Astrocyte (in vitro differentiated cells and primary cell): ENCODE data around the gene ACADS. TPM values are rescaled to one million over a fixed set of nuclear protein-coding genes. Genes with fewer than 3 reads are reported as not detected.

Experiments
- DNase-seq: peaks from one replicate; pipeline ENCODE4 v3.0.0-alpha.2; 2010; ENCODE audit warnings: low read depth
- FAIRE-seq: peaks from 2 replicates; lab custom pipeline; 2011; peaks lifted over from hg19 to GRCh38; lab: Jason Lieb, UNC
- H2AFZ ChIP-seq: 2 replicates; pipeline ENCODE4 v1.6.0; 2012; ENCODE audit warnings: low read depth, low read length, inconsistent platforms
- H3K27ac ChIP-seq: 2 replicates; pipeline ENCODE4 v1.5.1; 2011; ENCODE audit warnings: low read depth, low read length, inconsistent platforms
- H3K27me3 ChIP-seq: 2 replicates; pipeline ENCODE4 v1.6.0; 2011; ENCODE audit warnings: low read length, inconsistent platforms; ENCODE audit not compliant: insufficient read depth
- H3K36me3 ChIP-seq: 2 replicates; pipeline ENCODE4 v1.5.1; 2011; ENCODE audit warnings: low read length, inconsistent platforms; ENCODE audit not compliant: insufficient read depth
- H3K4me1 ChIP-seq: 2 replicates; pipeline ENCODE4 v1.5.1; 2011; ENCODE audit warnings: low read length, inconsistent platforms; ENCODE audit not compliant: insufficient read depth
- H3K4me2 ChIP-seq: 2 replicates; pipeline ENCODE4 v1.6.0; 2012; ENCODE audit warnings: low read length, inconsistent platforms
- H3K4me3 ChIP-seq: 2 replicates; pipeline ENCODE4 v1.5.1; 2011; ENCODE audit warnings: low read depth, mild to moderate bottlenecking, low read length, inconsistent platforms; ENCODE audit not compliant: insufficient read depth
- H3K79me2 ChIP-seq: 2 replicates; pipeline ENCODE4 v1.6.0; 2012; ENCODE audit warnings: mild to moderate bottlenecking, low read length, inconsistent platforms; ENCODE audit not compliant: insufficient read depth
- H3K9ac ChIP-seq: 2 replicates; pipeline ENCODE4 v1.6.0; 2012; ENCODE audit warnings: mild to moderate bottlenecking, low read length, inconsistent platforms
- H3K9me3 ChIP-seq: 2 replicates; pipeline ENCODE4 v1.5.1; 2012; ENCODE audit warnings: low read depth, mild to moderate bottlenecking, low read length, inconsistent platforms; ENCODE audit not compliant: insufficient read depth
- H4K20me1 ChIP-seq: 2 replicates; pipeline ENCODE4 v1.6.0; 2012; ENCODE audit warnings: low read length, inconsistent platforms; ENCODE audit not compliant: insufficient read depth
- H3K27ac Mint-ChIP-seq: one replicate; pipeline ENCODE4 v1.8.0; 2021; ENCODE audit warnings: mild to moderate bottlenecking, mixed read lengths; ENCODE audit not compliant: unreplicated experiment
- H3K27me3 Mint-ChIP-seq: one replicate; pipeline ENCODE4 v1.8.0; 2021; ENCODE audit warnings: low read depth, mixed read lengths; ENCODE audit not compliant: unreplicated experiment
- H3K36me3 Mint-ChIP-seq: one replicate; pipeline ENCODE4 v1.8.0; 2021; ENCODE audit warnings: low read depth, mixed read lengths; ENCODE audit not compliant: unreplicated experiment
- H3K4me1 Mint-ChIP-seq: one replicate; pipeline ENCODE4 v1.8.0; 2021; ENCODE audit warnings: low read depth, mixed read lengths; ENCODE audit not compliant: unreplicated experiment
- H3K4me3 Mint-ChIP-seq: one replicate; pipeline ENCODE4 v1.8.0; 2021; ENCODE audit warnings: mild to moderate bottlenecking, moderate library complexity, mixed read lengths; ENCODE audit not compliant: unreplicated experiment
- H3K9me3 Mint-ChIP-seq: one replicate; pipeline ENCODE4 v1.8.0; 2021; ENCODE audit warnings: mild to moderate bottlenecking, mixed read lengths; ENCODE audit not compliant: unreplicated experiment
- EZH2 ChIP-seq: IDR thresholded peaks from 2 replicates; pipeline ENCODE4 v1.6.1; 2012; ENCODE audit warnings: mild to moderate bottlenecking, low read length, inconsistent platforms; ENCODE audit not compliant: insufficient read depth
- total RNA-seq: library from RNA; stranded (reverse); gene quantifications from 2 replicates; pipeline ENCODE4 v1.2.1, GENCODE V29; 2021
- TF ChIP-seq, protein P1 (sequence below): IDR thresholded peaks from 2 replicates; pipeline ENCODE4 v1.5.1; 2011; ENCODE audit warnings: low read depth, mild to moderate bottlenecking, inconsistent platforms, low read length, moderate library complexity; ENCODE audit not compliant: insufficient read depth

The ACADS gene
- total RNA-seq, 1 donor from 2014 or later = 2.8 TPM

DNA sequence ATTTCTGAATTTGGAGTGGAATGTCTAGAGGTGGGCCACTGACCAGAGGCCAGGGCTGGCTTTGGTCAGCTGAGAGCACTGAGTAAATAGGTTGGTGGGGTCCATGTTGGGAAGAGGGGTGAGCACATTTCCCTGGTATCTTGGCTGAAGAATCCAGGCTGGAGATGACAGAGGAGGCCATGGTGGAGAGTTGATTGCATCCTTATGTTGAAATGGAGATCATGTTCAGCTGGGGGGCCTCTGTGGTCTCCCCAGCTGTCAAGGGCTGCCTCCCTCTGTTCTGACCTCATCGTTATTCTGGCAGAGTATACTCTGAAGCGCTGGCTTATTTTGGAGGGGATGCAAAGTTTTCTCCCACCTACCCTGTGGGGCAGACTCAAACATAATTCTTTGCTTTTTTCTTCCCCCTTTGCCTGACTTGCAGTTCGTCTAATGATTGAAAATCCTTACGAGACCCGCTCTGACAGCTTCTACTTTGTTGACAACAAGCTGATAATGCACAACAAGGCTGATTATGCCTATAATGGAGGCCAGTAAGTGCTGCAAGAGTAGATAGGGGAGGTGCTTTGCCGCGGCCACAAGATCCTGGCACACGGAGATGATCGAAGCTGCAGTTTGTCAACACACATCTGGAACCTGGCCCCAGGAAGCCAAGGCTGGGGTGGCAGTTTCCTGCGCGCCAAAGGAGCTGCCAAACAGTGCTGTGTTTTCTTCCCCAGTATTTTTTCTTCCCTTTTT is 6.0 kb upstream of the ACADS start:
- Histone ChIP-seq H3K4me3 (no peak overlapping the region), H4K20me1 (peaks cover 19% of the 10 kb centered on the region), H3K27ac (no peak overlapping the region), H3K36me3 (peaks cover 62% of the 10 kb centered on the region), H3K4me1 (peaks cover 6% of the 10 kb centered on the region), H3K27me3 (no peaks in the 10 kb centered on the region), H2AFZ (no peak overlapping the region), H3K4me2 (no peak overlapping the region), H3K9ac (no peak overlapping the region), H3K9me3 (no peaks in the 10 kb centered on the region), H3K79me2 (peaks cover 3% of the 10 kb centered on the region)
- Mint-ChIP-seq H3K4me3 (peak overlapping the region; percentile 25), H3K36me3 (peaks cover 26% of the 10 kb centered on the region), H3K4me1 (peaks cover 15% of the 10 kb centered on the region), H3K27me3 (no peaks in the 10 kb centered on the region), H3K27ac (peak overlapping the region; percentile 23), H3K9me3 (no peaks in the 10 kb centered on the region)
- DNase-seq (no peak), FAIRE-seq (no peak)
- TF ChIP-seq EZH2 = no peak
- TF ChIP-seq, protein P1, sequence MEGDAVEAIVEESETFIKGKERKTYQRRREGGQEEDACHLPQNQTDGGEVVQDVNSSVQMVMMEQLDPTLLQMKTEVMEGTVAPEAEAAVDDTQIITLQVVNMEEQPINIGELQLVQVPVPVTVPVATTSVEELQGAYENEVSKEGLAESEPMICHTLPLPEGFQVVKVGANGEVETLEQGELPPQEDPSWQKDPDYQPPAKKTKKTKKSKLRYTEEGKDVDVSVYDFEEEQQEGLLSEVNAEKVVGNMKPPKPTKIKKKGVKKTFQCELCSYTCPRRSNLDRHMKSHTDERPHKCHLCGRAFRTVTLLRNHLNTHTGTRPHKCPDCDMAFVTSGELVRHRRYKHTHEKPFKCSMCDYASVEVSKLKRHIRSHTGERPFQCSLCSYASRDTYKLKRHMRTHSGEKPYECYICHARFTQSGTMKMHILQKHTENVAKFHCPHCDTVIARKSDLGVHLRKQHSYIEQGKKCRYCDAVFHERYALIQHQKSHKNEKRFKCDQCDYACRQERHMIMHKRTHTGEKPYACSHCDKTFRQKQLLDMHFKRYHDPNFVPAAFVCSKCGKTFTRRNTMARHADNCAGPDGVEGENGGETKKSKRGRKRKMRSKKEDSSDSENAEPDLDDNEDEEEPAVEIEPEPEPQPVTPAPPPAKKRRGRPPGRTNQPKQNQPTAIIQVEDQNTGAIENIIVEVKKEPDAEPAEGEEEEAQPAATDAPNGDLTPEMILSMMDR = no peak

DNA sequence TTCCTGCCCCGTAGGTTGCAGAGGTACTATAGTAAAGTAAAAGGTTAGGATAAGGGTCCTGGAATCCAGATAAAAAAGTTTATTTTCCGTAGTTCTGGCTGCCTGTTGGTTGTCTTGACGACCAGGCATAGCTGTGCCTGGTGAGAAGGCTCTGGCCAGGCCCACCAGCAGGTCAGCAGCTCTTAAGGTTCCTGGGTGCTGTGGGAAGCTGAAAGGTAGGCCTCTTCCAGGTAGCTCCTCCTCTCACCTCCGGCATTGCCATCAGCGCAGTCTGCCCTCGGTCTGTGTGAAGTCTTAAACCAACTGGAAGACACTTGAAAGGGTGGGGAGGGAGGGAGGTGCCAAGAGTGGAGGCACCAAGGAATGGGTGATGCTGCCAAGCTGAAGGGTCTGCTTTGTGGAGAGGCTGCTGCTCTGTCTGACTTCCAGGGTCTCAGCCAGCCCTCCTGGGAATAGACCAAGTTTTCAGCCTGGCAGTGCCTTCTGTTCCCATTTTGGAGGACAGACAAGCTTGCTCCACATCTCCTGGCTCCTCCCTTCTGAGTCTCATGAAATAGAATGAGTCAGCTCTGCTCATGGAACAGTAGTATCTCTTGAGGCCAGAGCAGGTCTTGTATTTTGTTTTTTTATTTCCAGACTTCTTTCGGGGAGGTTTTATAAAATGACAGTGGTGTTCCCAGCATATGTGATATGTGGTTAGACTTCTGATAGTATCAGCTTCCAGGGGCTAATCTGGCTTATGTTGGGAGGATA is 5.2 kb upstream of the ACADS start:
- FAIRE-seq (peak; percentile 58), DNase-seq (peak; percentile 60)
- H3K4me2 ChIP-seq = peak overlapping the region; percentile 1
- peak overlapping the region; percentile 41 for H3K27ac Mint-ChIP-seq
- H3K9me3 Mint-ChIP-seq = no peaks in the 10 kb centered on the region
- no peak for TF ChIP-seq EZH2
- TF ChIP-seq, protein P1 = no peak
- H3K27me3 Mint-ChIP-seq = no peaks in the 10 kb centered on the region
- H3K36me3 ChIP-seq = peaks cover 57% of the 10 kb centered on the region
- H3K36me3 Mint-ChIP-seq = peaks cover 26% of the 10 kb centered on the region
- H3K27ac ChIP-seq = no peak overlapping the region
- no peak overlapping the region for H2AFZ ChIP-seq
- H3K4me3 ChIP-seq = no peak overlapping the region
- no peaks in the 10 kb centered on the region for H3K79me2 ChIP-seq
- peaks cover 15% of the 10 kb centered on the region for H3K4me1 Mint-ChIP-seq
- H3K4me1 ChIP-seq = peaks cover 12% of the 10 kb centered on the region
- peaks cover 13% of the 10 kb centered on the region for H4K20me1 ChIP-seq
- H3K27me3 ChIP-seq = no peaks in the 10 kb centered on the region
- no peak overlapping the region for H3K9ac ChIP-seq
- no peak overlapping the region for H3K4me3 Mint-ChIP-seq
- H3K9me3 ChIP-seq = no peaks in the 10 kb centered on the region
